Activated CD4-positive, CD25-positive, alpha-beta regulatory T cell treated with anti-CD3 and anti-CD28 coated beads, Interleukin-2, amount 50 U/mL, for 16 hours (primary cell): ENCODE results near the gene C4B.
"Not testable (repeated sequence)": the region's sequence is repeated elsewhere in the genome, so short reads cannot be mapped to it uniquely, and the experiment has no call there.

ENCODE experiments used
- DNase-seq: peaks from one replicate; pipeline ENCODE4 v3.0.0-alpha.2; 2020; ENCODE audit warnings: low read depth, low spot score

C4B gene

DNA sequence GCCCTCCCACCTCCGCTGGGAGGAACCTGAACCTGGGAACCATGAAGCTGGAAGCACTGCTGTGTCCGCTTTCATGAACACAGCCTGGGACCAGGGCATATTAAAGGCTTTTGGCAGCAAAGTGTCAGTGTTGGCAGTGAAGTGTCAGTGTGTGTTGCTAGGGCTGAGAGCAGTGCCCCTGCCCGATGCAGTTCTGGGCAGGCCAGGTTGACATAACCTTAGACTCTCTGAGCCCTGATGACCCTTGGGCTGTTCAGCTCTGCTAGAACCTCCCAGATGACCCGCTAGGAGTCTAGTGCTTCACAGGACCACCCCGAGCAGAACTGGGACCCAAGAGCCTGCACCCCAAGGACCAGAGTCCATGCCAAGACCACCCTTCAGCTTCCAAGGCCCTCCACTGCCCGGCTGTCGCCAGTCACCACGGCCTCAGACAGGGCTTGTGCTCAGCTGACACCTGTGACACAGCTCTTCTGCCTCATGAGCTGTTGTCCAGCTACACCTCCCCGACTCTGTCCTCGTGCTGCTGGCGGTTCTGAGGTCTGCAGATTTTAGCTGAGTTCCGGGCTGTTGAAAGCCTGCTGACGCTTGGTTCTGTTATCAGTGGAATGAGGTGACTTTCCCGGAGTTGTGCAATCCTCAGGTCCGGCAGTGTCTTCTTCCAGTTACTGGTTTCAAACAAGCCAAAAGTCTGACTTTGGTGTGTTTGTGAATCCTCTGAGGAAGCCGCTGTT, 20.9 kb downstream of the C4B start:
- not testable (repeated sequence) for DNase-seq

DNA sequence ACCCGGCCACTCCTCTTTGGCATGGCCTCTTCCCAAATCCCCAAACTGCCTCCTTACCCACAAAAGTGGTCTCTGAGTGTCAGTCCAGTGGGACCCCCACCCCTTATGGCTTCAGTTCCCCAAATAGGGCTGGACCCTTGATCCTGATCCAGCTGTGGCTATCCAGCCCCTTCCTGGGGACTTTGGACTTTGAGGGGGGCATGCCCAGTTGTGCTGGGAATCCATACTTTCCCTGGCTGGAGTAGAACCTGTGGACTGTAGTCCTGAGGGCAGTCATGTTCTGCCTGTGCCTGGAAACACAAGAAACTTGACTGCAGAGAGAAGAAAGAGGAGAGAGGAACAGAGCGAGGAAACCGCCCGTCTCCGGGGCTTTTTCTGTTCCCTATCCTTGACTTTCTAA, 22.5 kb downstream of the C4B start:
- not testable (repeated sequence) for DNase-seq

DNA sequence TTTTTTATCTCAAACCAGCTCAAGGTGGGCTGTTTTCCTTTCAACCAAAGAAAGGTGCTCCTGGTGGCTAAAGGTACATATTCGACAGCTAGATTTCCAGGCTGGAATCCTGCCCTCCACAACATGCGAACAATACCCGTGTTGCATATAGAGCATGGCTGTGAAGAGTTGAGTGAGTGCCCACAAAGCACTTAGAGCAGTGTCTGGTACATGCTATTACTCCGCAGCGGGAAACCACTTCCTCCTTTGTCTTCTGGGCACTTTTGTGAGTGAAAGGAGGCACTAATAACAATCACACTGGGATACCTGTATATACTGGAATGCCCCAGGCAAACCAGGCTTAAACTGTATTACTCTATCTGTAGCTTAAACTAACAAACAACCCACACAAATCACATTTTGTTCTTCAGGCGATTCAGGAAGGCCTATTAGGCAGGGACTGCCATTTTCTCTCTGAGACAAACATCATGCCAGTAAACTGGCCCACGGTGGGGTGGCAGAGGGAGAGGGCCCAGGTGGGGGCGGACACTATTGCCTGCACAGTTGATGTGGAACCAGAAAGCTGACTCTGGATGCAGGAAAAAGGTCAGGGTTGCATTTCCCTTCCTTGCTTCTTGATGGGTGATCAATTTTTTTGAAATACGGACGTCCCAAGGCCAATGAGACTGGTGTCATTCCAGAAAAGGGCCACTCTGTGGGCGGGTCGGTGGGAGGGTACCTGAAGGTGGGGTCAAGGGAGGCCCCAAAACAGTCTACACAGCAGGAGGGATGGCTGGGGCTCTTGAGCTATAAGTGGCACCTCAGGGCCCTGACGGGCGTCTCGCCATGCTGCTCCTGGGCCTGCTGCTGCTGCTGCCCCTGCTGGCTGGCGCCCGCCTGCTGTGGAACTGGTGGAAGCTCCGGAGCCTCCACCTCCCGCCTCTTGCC, 23.3 kb downstream of the C4B start, which contains the start of gene CYP21A2:
CYP21A2 (plus strand) TSS at position 818 of the 927 bp plus-strand sequence; CDS start at position 826, 8 bp downstream.
- not testable (repeated sequence) for DNase-seq

DNA sequence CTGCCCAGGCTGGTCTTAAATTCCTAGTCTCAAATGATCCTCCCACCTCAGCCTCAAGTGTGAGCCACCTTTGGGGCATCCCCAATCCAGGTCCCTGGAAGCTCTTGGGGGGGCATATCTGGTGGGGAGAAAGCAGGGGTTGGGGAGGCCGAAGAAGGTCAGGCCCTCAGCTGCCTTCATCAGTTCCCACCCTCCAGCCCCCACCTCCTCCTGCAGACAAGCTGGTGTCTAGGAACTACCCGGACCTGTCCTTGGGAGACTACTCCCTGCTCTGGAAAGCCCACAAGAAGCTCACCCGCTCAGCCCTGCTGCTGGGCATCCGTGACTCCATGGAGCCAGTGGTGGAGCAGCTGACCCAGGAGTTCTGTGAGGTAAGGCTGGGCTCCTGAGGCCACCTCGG, 24.3 kb downstream of the C4B start:
- not testable (repeated sequence) for DNase-seq

DNA sequence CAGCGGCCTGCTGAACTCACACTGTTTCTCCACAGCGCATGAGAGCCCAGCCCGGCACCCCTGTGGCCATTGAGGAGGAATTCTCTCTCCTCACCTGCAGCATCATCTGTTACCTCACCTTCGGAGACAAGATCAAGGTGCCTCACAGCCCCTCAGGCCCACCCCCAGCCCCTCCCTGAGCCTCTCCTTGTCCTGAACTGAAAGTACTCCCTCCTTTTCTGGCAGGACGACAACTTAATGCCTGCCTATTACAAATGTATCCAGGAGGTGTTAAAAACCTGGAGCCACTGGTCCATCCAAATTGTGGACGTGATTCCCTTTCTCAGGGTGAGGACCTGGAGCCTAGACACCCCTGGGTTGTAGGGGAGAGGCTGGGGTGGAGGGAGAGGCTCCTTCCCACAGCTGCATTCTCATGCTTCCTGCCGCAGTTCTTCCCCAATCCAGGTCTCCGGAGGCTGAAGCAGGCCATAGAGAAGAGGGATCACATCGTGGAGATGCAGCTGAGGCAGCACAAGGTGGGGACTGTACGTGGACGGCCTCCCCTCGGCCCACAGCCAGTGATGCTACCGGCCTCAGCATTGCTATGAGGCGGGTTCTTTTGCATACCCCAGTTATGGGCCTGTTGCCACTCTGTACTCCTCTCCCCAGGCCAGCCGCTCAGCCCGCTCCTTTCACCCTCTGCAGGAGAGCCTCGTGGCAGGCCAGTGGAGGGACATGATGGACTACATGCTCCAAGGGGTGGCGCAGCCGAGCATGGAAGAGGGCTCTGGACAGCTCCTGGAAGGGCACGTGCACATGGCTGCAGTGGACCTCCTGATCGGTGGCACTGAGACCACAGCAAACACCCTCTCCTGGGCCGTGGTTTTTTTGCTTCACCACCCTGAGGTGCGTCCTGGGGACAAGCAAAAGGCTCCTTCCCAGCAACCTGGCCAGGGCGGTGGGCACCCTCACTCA, 25.0 kb downstream of the C4B start:
- DNase-seq = not testable (repeated sequence)

DNA sequence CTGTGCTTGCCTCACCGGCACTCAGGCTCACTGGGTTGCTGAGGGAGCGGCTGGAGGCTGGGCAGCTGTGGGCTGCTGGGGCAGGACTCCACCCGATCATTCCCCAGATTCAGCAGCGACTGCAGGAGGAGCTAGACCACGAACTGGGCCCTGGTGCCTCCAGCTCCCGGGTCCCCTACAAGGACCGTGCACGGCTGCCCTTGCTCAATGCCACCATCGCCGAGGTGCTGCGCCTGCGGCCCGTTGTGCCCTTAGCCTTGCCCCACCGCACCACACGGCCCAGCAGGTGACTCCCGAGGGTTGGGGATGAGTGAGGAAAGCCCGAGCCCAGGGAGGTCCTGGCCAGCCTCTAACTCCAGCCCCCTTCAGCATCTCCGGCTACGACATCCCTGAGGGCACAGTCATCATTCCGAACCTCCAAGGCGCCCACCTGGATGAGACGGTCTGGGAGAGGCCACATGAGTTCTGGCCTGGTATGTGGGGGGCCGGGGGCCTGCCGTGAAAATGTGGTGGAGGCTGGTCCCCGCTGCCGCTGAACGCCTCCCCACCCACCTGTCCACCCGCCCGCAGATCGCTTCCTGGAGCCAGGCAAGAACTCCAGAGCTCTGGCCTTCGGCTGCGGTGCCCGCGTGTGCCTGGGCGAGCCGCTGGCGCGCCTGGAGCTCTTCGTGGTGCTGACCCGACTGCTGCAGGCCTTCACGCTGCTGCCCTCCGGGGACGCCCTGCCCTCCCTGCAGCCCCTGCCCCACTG, 25.9 kb downstream of the C4B start:
- DNase-seq = not testable (repeated sequence)

DNA sequence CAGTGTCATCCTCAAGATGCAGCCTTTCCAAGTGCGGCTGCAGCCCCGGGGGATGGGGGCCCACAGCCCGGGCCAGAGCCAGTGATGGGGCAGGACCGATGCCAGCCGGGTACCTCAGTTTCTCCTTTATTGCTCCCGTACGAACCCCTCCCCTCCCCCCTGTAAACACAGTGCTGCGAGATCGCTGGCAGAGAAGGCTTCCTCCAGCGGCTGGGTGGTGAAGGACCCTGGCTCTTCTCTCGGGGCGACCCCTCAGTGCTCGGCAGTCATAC, 26.4 kb downstream of the C4B start:
- not testable (repeated sequence) for DNase-seq

DNA sequence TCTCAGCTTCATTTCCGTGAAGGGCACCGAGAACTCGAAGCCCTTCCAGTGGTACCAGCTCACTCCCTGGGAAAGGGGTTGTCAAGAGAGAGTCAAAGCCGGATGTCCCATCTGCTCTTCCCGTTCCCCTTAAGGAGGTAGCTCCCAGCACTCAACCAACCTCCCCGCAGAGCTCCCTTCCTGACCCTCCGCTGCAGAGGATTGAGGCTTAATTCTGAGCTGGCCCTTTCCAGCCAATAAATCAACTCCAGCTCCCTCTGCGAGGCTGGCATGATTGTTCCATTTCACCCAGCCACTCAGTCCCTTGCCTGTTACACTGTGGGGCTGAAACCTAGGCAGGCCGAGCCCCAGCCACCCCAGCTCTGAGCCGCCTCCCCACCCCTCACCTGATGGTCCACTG, 26.8 kb downstream of the C4B start:
- DNase-seq = not testable (repeated sequence)

DNA sequence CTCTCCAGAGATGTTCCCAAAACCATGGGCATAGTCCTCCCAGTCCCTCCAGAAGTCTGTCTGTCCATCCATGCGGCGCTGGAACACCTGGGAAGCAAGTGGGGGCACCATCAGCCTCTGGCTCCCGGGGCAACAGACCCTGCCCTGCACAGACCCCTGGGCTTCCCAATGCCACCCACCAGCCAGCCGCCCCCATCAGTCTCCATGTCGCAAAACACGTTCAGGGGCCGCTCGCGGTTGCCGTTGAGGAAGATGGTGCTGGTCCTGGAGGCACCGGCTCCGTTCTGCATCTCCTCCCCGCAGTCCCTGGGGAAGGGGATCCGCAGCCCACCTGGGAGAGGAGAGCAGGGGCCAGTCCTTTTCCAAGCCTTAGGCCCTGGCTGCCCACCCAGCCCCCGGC, 27.7 kb downstream of the C4B start:
- not testable (repeated sequence) for DNase-seq

DNA sequence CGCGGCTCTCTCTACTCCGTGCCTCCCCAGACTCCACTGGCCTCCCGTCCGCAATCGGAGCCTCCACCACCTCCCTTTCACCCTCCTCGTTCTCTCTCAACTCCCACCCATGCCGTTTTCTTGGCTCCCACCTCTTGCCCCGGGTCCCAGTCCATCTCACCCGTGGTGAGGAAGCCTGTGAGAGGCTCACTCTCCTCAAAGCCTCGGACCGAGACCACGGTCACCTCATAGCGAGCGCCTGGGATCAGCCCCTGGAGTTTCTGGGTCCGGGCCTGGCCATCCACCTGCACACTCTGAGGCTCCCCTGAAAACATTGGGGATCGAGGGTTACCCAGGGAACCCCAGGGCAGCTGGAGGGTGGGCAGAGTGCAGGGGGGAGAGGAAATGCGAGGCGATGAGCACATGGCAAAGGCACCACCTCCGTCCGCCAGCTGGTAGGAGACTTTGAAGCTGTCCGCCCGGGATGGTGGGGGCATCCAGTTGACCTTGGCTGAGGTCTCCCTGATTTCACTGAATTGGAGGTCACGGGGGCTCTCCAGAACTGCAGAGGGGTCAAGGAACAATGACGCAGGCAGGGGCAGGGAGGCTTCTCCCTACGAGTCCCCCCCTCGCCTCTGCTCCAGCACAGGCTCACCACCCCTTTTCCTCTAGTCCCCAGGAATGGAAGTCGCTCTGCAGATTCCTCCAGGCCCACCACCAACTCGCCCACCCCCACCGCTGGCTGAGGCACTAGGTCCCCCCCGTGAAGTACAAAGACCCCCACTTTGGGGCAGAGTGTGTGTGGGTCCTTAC, 29.2 kb downstream of the C4B start:
- DNase-seq = not testable (repeated sequence)

DNA sequence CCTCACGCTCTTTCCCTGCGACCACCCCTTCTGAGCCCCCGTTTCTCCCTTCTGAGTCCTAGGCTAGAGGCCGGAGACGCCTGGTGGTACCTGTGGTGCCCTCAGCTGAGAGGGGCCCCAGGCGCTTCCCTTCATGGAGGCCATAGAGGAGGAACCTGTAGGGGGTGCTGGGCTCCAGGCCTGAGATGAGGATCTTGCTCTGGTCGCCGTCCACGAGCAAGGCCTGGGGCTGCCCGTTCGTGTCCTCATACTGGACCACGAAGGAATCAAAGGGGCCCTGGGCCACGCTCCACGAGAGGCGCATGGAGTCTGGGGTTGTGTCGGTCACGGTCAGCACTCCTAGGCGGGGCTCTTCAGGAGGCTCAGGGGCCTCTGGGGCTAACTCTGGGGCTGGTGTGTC, 30.3 kb downstream of the C4B start:
- not testable (repeated sequence) for DNase-seq

DNA sequence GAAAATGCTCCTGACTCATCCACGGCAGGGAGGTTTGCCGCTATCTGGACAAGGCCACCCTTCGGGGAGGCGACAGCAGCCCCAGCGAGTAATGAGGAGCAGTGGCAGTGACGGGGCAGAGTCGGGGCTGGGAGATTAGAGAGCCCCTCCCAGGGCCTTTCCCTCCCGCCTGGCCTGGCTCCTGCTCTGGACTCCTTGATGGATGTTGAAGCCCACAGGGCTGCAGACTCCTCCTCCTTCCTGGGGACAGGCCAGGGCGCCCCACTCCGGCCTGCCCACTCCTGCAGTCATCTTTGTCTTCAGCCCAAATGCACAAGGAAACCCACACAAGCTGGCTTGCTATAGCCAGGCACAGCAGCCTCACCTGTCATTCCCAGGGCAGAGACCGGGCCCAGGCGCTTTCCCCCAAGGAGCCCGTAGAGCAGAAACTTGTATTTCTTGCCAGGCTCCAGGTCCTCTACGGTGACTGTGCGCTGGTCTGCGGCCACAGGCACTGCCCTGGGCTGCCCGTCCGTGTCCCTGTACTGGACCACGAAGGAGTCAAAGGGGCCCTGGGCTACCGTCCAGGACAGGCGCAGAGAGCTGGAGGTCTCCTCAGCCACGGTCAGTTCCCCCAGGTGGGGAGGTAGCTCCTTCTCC, 31.3 kb downstream of the C4B start:
- DNase-seq = no peak

DNA sequence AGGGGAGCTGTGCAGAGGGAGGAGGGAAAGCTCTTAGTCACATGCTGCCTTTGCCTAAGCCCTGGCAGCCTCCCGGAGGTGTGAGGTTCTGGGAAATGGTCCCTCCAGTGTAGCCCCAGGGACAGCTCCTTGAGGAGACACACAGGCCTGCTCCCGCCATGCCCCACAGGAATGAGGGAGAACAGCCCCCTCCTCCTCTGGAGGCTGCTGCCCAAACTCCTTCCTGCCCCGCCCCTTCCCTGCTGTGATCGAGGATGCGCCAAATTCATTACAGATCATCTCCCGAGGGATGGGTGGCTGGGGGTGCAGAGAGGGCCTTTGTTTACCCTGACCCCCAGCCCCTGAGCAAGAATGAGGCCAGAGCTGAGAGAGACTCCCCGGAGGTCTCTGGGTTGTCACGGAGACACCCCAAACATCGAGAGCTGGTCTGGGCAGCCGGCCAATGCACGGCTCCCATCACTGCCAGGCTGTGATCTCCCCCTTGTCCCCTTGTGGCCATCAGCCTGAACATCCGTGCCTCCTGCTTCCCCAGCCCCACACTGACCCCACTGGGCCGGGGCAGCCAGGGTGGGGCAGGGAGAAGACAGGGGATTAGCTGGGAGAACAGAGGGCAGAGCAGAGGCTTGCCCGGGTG, 32.0 kb downstream of the C4B start:
- no peak for DNase-seq

DNA sequence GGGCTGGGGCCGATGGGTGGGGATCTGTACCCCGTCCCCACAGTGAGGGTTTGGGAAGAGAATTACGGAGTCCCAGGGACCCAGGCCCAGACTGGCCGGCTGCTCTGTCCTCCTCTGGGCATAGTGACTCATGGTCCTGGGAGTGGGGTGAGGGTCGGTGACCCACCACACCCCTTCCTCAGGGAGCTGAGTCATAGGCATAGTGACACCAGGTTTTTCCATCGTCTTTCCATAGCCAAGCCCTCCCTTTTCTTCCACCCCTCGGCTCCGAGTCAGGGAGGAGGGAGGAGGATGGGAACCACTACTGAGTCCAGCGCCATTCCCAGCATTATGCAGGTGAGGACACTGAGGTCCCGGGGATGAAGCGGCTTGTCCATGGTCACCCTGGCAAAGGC, 32.5 kb downstream of the C4B start:
- no peak for DNase-seq

DNA sequence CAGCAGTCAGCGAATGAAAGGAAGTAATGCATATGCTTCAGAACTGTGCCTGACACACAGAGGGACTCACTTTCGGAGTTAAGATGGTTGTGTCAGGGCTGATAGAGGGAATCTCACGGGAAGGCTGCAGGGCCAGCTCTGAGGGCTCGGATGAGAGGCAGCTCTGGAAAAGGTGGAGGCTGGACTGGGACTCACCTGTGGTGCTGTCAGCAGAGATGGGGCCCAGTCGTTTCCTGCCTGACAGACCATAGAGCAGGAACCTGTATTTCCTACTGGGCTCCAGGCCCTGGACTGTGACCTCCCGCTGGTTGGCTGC, 32.9 kb downstream of the C4B start:
- DNase-seq = no peak

DNA sequence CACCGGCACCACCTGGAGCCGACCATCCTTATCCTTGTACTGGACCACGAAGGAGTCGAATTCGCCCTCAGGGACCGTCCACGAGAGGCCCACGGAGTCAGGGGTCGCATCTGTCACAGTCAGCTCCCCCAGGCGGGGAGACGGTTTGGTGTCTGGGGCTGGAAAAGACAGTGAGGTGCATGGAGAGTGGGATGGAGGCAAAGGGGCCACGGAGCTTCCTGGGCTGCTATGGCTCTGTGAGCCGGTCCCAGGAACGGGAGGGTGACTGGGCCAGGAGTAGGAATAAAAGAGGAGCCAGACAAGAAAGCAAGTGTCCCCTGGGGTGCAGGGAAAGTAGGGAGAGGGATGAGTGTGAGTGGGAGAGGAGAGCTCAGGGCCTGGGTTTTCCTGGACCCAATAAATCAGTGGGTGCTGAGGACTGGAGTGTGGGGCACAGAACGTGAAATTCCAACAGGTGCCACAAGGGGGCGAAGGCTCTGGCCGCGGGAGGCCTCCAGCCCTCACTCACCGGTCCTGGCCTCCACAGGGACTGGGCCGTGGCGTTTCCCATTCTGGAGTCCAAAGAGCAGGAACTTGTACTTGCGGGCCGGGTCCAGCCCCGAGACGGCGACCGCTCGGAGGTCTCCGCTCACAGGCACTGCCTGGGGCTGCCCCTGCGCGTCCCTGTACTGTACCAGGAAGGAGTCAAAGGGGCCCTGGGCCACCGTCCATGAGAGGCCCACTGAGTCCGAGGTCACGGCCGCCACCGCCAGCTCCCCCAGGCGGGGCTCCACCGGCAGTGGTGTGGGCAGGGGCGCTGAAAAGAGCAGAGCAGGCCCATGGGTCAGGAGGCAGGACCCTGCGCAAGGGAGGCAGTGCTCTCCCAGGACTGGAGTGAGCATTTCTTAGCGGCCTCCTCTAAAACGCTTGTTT, 33.5 kb downstream of the C4B start:
- peak; percentile 23 for DNase-seq

DNA sequence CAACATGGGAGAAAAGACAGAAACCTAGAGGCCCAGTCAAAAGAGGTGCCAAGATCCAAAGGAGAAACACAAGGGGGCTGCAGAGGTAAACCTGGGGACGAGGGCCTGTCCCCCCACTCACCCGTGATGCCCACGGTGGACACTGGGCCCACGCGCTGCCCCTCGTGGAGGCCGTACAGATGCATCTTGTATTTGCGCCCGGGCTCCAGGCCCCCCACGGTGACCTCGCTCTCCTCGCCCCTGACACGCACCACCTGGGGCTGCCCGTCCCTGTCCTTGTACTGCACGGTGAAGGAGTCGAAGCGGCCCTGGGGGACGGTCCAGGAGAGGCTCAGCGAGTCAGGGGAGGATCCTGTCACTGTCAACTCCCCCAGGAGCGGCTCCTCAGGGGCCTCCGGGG, 34.6 kb downstream of the C4B start:
- not testable (repeated sequence) for DNase-seq

DNA sequence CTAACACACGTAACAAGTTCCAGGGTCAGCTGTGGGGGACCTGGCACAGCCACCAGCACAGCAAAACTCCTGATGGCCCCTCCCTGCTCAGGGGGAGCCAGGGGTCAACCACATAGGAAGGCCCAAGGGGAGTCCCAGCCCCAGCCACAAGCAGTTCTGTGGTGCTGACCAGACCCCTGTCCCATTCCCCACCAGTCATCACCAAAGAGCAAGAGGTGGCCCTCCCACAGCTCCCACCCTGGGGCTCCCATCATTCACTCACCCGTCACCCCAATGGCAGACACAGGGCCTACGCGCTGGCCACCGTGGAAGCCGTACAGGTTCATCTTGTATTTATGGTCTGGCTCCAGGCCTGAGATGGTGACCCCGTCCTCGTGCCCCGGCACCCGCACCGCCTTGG, 35.1 kb downstream of the C4B start:
- not testable (repeated sequence) for DNase-seq
